Kidney epithelial cell (primary cell): Measurements from ENCODE around the gene SCUBE1. TPM values are rescaled to one million over a fixed set of nuclear protein-coding genes. Genes with fewer than 3 reads are reported as not detected.
"Not testable (repeated sequence)": the region's sequence is repeated elsewhere in the genome, so short reads cannot be mapped to it uniquely, and the experiment has no call there.

ENCODE experiments used
- DNase-seq: peaks from one replicate; pipeline ENCODE4 v3.0.0-alpha.2; 2010; ENCODE audit warnings: low read depth
- H3K27me3 ChIP-seq: 2 replicates; pipeline ENCODE4 v1.6.0; 2011; ENCODE audit warnings: low read length; ENCODE audit not compliant: control insufficient read depth, insufficient read depth
- H3K36me3 ChIP-seq: 2 replicates; pipeline ENCODE4 v1.5.1; 2011; ENCODE audit warnings: low read length; ENCODE audit not compliant: control insufficient read depth, insufficient read depth
- H3K4me3 ChIP-seq: 2 replicates; pipeline ENCODE4 v1.5.1; 2011; ENCODE audit warnings: low read depth, mild to moderate bottlenecking, control low read depth, low read length
- CTCF ChIP-seq: IDR thresholded peaks from 2 replicates; pipeline ENCODE4 v1.5.1; 2011; ENCODE audit warnings: mild to moderate bottlenecking, moderate library complexity, low read length, control low read depth, inconsistent platforms; ENCODE audit not compliant: insufficient read depth, poor library complexity, severe bottlenecking
- total RNA-seq: library from RNA; depleted of rRNA; stranded (reverse); fragments of >200 nt; gene quantifications from 2 replicates; pipeline ENCODE4 v1.2.3, GENCODE V29; 2015

The SCUBE1 gene
- total RNA-seq, 1 donor from 2014 or later = 0.04 TPM

- Histone ChIP-seq H3K36me3 (no peaks in the 10 kb centered on the region), H3K4me3 (no peak overlapping the region), H3K27me3 (peaks cover 14% of the 10 kb centered on the region)
- no peak for DNase-seq
- no peak for TF ChIP-seq CTCF
Measured at GRCh38 chr22:43365715-43366440, 22.7 kb upstream of the SCUBE1 start.

- peaks cover 8% of the 10 kb centered on the region for H3K27me3 ChIP-seq
- no peak overlapping the region for H3K4me3 ChIP-seq
- no peak for DNase-seq
- H3K36me3 ChIP-seq = no peaks in the 10 kb centered on the region
- TF ChIP-seq CTCF = no peak
Measured at GRCh38 chr22:43364169-43364435, 20.9 kb upstream of the SCUBE1 start.

GRCh38 chr22:43363315-43364168 is 20.4 kb upstream of the SCUBE1 start:
- Histone ChIP-seq H3K4me3 (no peak overlapping the region), H3K27me3 (peaks cover 8% of the 10 kb centered on the region), H3K36me3 (no peaks in the 10 kb centered on the region)
- DNase-seq = no peak
- no peak for TF ChIP-seq CTCF

- no peaks in the 10 kb centered on the region for H3K36me3 ChIP-seq
- no peak for TF ChIP-seq CTCF
- no peak for DNase-seq
- no peak overlapping the region for H3K4me3 ChIP-seq
- H3K27me3 ChIP-seq = peaks cover 8% of the 10 kb centered on the region
Measured at GRCh38 chr22:43360576-43360975, 17.4 kb upstream of the SCUBE1 start.

GRCh38 chr22:43356881-43357280 is 13.7 kb upstream of the SCUBE1 start:
- Histone ChIP-seq H3K4me3 (no peak overlapping the region), H3K27me3 (no peaks in the 10 kb centered on the region)
- TF ChIP-seq CTCF = no peak

GRCh38 chr22:43355688-43356087 is 12.5 kb upstream of the SCUBE1 start:
- not testable (repeated sequence) for H3K36me3 ChIP-seq, H3K4me3 ChIP-seq, DNase-seq, H3K27me3 ChIP-seq

More at GRCh38 chr22:43356881-43357280, 13.7 kb upstream of the SCUBE1 start:
- DNase-seq = no peak
- H3K36me3 ChIP-seq = no peaks in the 10 kb centered on the region
